ENCODE data around the gene RIMS1.

Gene RIMS1

GRCh38 chr6:72149715-72150114, 263.4 kb downstream of the RIMS1 start:
- H3K36me3 ChIP-seq (ENCODE audit: control insufficient read depth, insufficient read depth, low read length) = no peaks in the 10 kb centered on the region
- H3K9me3 ChIP-seq (ENCODE audit: control insufficient read depth, low read length) = no peaks in the 10 kb centered on the region
- no peak overlapping the region for H3K4me3 ChIP-seq (ENCODE audit: insufficient read depth, low read depth, low read length)
- WGBS, 2 experiments = 89 to 94% methylated on average over 3 of the region's 3 CpGs
- no peaks in the 10 kb centered on the region for H3K4me1 ChIP-seq (ENCODE audit: control insufficient read depth, insufficient read depth, low read length)
- no peaks in the 10 kb centered on the region for H3K27me3 ChIP-seq (ENCODE audit: control insufficient read depth, insufficient read depth, low read length, poor library complexity, severe bottlenecking)
- no peak overlapping the region for H3K27ac ChIP-seq (ENCODE audit: insufficient read depth, low read depth, low read length, poor library complexity, severe bottlenecking)

- Histone ChIP-seq H3K4me1 (ENCODE audit: control insufficient read depth, insufficient read depth, low read length) (no peaks in the 10 kb centered on the region), H3K4me3 (ENCODE audit: insufficient read depth, low read depth, low read length) (no peak overlapping the region), H3K36me3 (ENCODE audit: control insufficient read depth, insufficient read depth, low read length) (no peaks in the 10 kb centered on the region), H3K27me3 (ENCODE audit: control insufficient read depth, insufficient read depth, low read length, poor library complexity, severe bottlenecking) (no peaks in the 10 kb centered on the region), H3K27ac (ENCODE audit: insufficient read depth, low read depth, low read length, poor library complexity, severe bottlenecking) (no peak overlapping the region), H3K9me3 (ENCODE audit: control insufficient read depth, low read length) (no peaks in the 10 kb centered on the region)
- WGBS, 2 experiments = 44 to 49% methylated on average over 2 of the region's 2 CpGs
These were observed 265.4 kb downstream of the RIMS1 start for GRCh38 chr6:72151742-72152141.

GRCh38 chr6:72175916-72176315, 289.6 kb downstream of the RIMS1 start:
- Histone ChIP-seq H3K4me3 (ENCODE audit: insufficient read depth, low read depth, low read length) (no peak overlapping the region), H3K4me1 (ENCODE audit: control insufficient read depth, insufficient read depth, low read length) (no peaks in the 10 kb centered on the region), H3K9me3 (ENCODE audit: control insufficient read depth, low read length) (no peaks in the 10 kb centered on the region), H3K36me3 (ENCODE audit: control insufficient read depth, insufficient read depth, low read length) (no peaks in the 10 kb centered on the region), H3K27me3 (ENCODE audit: control insufficient read depth, insufficient read depth, low read length, poor library complexity, severe bottlenecking) (peaks cover 8% of the 10 kb centered on the region), H3K27ac (ENCODE audit: insufficient read depth, low read depth, low read length, poor library complexity, severe bottlenecking) (no peak overlapping the region)
- 92 to 93% methylated on average over 1 of the region's 2 CpGs for WGBS, 2 experiments

- peak overlapping the region; percentile 43 for H3K4me3 ChIP-seq (ENCODE audit: insufficient read depth, low read depth, low read length)
- H3K27ac ChIP-seq (ENCODE audit: insufficient read depth, low read depth, low read length, poor library complexity, severe bottlenecking) = no peak overlapping the region
- no peaks in the 10 kb centered on the region for H3K36me3 ChIP-seq (ENCODE audit: control insufficient read depth, insufficient read depth, low read length)
- H3K27me3 ChIP-seq (ENCODE audit: control insufficient read depth, insufficient read depth, low read length, poor library complexity, severe bottlenecking) = peaks cover 44% of the 10 kb centered on the region
- WGBS, 2 experiments = 10% methylated on average over 100 of the region's 100 CpGs
- H3K4me1 ChIP-seq (ENCODE audit: control insufficient read depth, insufficient read depth, low read length) = no peaks in the 10 kb centered on the region
- H3K9me3 ChIP-seq (ENCODE audit: control insufficient read depth, low read length) = no peaks in the 10 kb centered on the region
These were observed 296.2 kb downstream of the RIMS1 start for GRCh38 chr6:72182337-72183246.

- Histone ChIP-seq H3K9me3 (ENCODE audit: control insufficient read depth, low read length) (no peaks in the 10 kb centered on the region), H3K27ac (ENCODE audit: insufficient read depth, low read depth, low read length, poor library complexity, severe bottlenecking) (no peak overlapping the region), H3K4me1 (ENCODE audit: control insufficient read depth, insufficient read depth, low read length) (no peaks in the 10 kb centered on the region), H3K4me3 (ENCODE audit: insufficient read depth, low read depth, low read length) (no peak overlapping the region), H3K27me3 (ENCODE audit: control insufficient read depth, insufficient read depth, low read length, poor library complexity, severe bottlenecking) (no peaks in the 10 kb centered on the region), H3K36me3 (ENCODE audit: control insufficient read depth, insufficient read depth, low read length) (no peaks in the 10 kb centered on the region)
- 100% methylated on average over 2 of the region's 2 CpGs; no CpG with 5 or more reads in 1 of the 2 experiments for WGBS, 2 experiments
These were observed 317.6 kb downstream of the RIMS1 start for GRCh38 chr6:72203983-72204382.

- no peaks in the 10 kb centered on the region for H3K4me1 ChIP-seq (ENCODE audit: control insufficient read depth, insufficient read depth, low read length)
- H3K36me3 ChIP-seq (ENCODE audit: control insufficient read depth, insufficient read depth, low read length) = no peaks in the 10 kb centered on the region
- no peak overlapping the region for H3K27ac ChIP-seq (ENCODE audit: insufficient read depth, low read depth, low read length, poor library complexity, severe bottlenecking)
- no peak overlapping the region for H3K4me3 ChIP-seq (ENCODE audit: insufficient read depth, low read depth, low read length)
- H3K9me3 ChIP-seq (ENCODE audit: control insufficient read depth, low read length) = no peaks in the 10 kb centered on the region
- H3K27me3 ChIP-seq (ENCODE audit: control insufficient read depth, insufficient read depth, low read length, poor library complexity, severe bottlenecking) = no peaks in the 10 kb centered on the region
These were observed 319.1 kb downstream of the RIMS1 start for GRCh38 chr6:72205500-72205899.

GRCh38 chr6:72206606-72207005, 320.3 kb downstream of the RIMS1 start:
- no peaks in the 10 kb centered on the region for H3K9me3 ChIP-seq (ENCODE audit: control insufficient read depth, low read length)
- H3K27ac ChIP-seq (ENCODE audit: insufficient read depth, low read depth, low read length, poor library complexity, severe bottlenecking) = no peak overlapping the region
- 67 to 85% methylated on average over 1 to 2 of the region's 3 CpGs for WGBS, 2 experiments
- no peak overlapping the region for H3K4me3 ChIP-seq (ENCODE audit: insufficient read depth, low read depth, low read length)
- H3K4me1 ChIP-seq (ENCODE audit: control insufficient read depth, insufficient read depth, low read length) = no peaks in the 10 kb centered on the region
- no peaks in the 10 kb centered on the region for H3K36me3 ChIP-seq (ENCODE audit: control insufficient read depth, insufficient read depth, low read length)
- no peaks in the 10 kb centered on the region for H3K27me3 ChIP-seq (ENCODE audit: control insufficient read depth, insufficient read depth, low read length, poor library complexity, severe bottlenecking)

GRCh38 chr6:72212686-72213085, 326.3 kb downstream of the RIMS1 start:
- H3K27me3 ChIP-seq (ENCODE audit: control insufficient read depth, insufficient read depth, low read length, poor library complexity, severe bottlenecking) = no peaks in the 10 kb centered on the region
- H3K27ac ChIP-seq (ENCODE audit: insufficient read depth, low read depth, low read length, poor library complexity, severe bottlenecking) = no peak overlapping the region
- no peak overlapping the region for H3K4me3 ChIP-seq (ENCODE audit: insufficient read depth, low read depth, low read length)
- no peaks in the 10 kb centered on the region for H3K9me3 ChIP-seq (ENCODE audit: control insufficient read depth, low read length)
- H3K36me3 ChIP-seq (ENCODE audit: control insufficient read depth, insufficient read depth, low read length) = no peaks in the 10 kb centered on the region
- 72 to 77% methylated on average over 3 of the region's 3 CpGs for WGBS, 2 experiments
- H3K4me1 ChIP-seq (ENCODE audit: control insufficient read depth, insufficient read depth, low read length) = no peaks in the 10 kb centered on the region

- WGBS, 2 experiments = 92% methylated on average over 1 of the region's 1 CpG; no CpG with 5 or more reads in 1 of the 2 experiments
These were observed 327.3 kb downstream of the RIMS1 start for GRCh38 chr6:72213654-72214053.

GRCh38 chr6:72216222-72217068, 330.1 kb downstream of the RIMS1 start:
- Histone ChIP-seq H3K4me3 (ENCODE audit: insufficient read depth, low read depth, low read length) (no peak overlapping the region), H3K27me3 (ENCODE audit: control insufficient read depth, insufficient read depth, low read length, poor library complexity, severe bottlenecking) (no peaks in the 10 kb centered on the region), H3K4me1 (ENCODE audit: control insufficient read depth, insufficient read depth, low read length) (no peaks in the 10 kb centered on the region), H3K27ac (ENCODE audit: insufficient read depth, low read depth, low read length, poor library complexity, severe bottlenecking) (no peak overlapping the region), H3K9me3 (ENCODE audit: control insufficient read depth, low read length) (no peaks in the 10 kb centered on the region), H3K36me3 (ENCODE audit: control insufficient read depth, insufficient read depth, low read length) (no peaks in the 10 kb centered on the region)
- WGBS, 2 experiments = 84 to 89% methylated on average over 4 of the region's 4 CpGs

More at GRCh38 chr6:72213654-72214053, 327.3 kb downstream of the RIMS1 start:
- no peaks in the 10 kb centered on the region for H3K27me3 ChIP-seq (ENCODE audit: control insufficient read depth, insufficient read depth, low read length, poor library complexity, severe bottlenecking)
- H3K27ac ChIP-seq (ENCODE audit: insufficient read depth, low read depth, low read length, poor library complexity, severe bottlenecking) = no peak overlapping the region
- H3K4me1 ChIP-seq (ENCODE audit: control insufficient read depth, insufficient read depth, low read length) = no peaks in the 10 kb centered on the region
- H3K4me3 ChIP-seq (ENCODE audit: insufficient read depth, low read depth, low read length) = no peak overlapping the region
- no peaks in the 10 kb centered on the region for H3K36me3 ChIP-seq (ENCODE audit: control insufficient read depth, insufficient read depth, low read length)
- no peaks in the 10 kb centered on the region for H3K9me3 ChIP-seq (ENCODE audit: control insufficient read depth, low read length)
